ENCODE results near the gene CDV3.
"Not testable (repeated sequence)": the region's sequence is repeated elsewhere in the genome, so short reads cannot be mapped to it uniquely, and the experiment has no call there.

The CDV3 gene

DNA sequence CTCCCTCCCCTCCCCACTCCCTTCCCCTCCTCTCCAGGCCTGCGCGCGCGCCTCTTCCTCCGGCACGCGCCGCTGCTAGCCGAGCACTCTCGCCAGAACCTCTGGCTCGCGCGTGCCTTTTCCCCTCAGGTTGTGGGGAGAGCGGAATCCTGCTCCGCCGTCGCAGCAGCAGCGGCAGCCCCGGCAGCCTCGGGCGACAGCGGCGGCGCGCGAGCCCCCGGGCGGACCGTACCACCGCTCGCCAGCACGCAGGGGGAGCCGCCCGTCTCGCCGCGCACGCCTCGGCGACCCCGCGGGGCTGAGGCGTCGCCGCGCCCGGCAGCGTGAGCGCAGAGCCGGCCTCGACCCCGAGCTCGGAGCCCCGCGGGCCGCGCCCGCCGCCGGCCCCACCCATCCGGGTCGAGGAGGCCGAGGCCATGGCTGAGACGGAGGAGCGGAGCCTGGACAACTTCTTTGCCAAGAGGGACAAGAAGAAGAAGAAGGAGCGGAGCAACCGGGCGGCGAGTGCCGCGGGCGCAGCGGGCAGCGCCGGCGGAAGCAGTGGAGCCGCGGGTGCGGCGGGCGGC is at the start of gene CDV3:
CDV3 (plus strand) TSS at position 58 of the 566 bp plus-strand sequence; CDS start at position 417, 359 bp downstream.
- Mint-ChIP-seq H3K9me3 (no peaks in the 10 kb centered on the region), H3K36me3 (ENCODE audit: low read depth) (peaks cover 43% of the 10 kb centered on the region), H3K27ac (peak within 1 kb of the TSS; percentile 98), H3K27me3 (peaks cover 3% of the 10 kb centered on the region), H3K4me1 (peaks cover 65% of the 10 kb centered on the region), H3K4me3 (peak within 1 kb of the TSS; percentile 98)
- no peak for DNase-seq
- peak; percentile 25 for ATAC-seq

DNA sequence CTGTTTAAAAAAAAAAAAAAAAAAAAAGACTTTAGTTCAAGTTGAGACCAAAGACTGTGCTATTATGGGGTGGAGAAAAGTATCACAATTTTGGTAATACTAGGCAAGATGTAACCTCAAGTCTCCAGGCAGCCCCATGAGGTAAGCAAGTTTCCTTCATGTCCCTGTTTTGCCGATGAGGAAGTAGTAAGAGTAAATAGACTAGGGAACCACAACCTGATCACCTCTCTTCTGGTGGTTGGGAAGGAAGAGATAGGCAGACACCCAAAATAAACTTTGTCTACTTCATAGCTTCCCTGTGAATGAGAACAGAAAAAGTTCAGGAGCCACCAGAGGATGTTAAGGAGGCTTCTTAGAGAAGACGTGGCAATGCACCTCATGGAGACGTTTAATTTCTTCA is 49.7 kb upstream of the CDV3 start:
- not testable (repeated sequence) for H3K27ac Mint-ChIP-seq; ATAC-seq; H3K4me3 Mint-ChIP-seq; DNase-seq; H3K4me1 Mint-ChIP-seq; H3K36me3 Mint-ChIP-seq (ENCODE audit: low read depth); H3K27me3 Mint-ChIP-seq; H3K9me3 Mint-ChIP-seq

DNA sequence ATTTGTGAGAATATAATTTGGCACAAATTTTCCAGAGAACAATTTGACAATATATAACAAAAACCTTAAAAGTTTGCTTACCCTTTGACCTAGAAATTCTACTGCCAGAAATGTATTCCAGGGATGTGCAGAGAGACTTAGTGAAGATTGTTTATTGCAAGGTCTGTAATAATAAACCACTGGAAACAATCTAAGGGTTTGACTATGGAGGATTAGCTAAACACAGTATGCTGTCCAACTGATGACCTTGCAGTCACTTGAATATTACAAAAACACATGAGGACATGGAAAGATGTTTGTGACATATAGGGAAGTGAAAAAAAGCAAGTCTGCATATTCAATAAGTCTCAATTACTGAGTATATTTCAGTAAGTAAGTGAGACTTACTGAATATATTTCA is 48.1 kb upstream of the CDV3 start:
- no peak for ATAC-seq
- Mint-ChIP-seq H3K27me3 (no peaks in the 10 kb centered on the region), H3K27ac (no peak overlapping the region), H3K9me3 (peaks cover 8% of the 10 kb centered on the region), H3K4me1 (no peaks in the 10 kb centered on the region), H3K4me3 (no peak overlapping the region), H3K36me3 (ENCODE audit: low read depth) (no peaks in the 10 kb centered on the region)
- no peak for DNase-seq

DNA sequence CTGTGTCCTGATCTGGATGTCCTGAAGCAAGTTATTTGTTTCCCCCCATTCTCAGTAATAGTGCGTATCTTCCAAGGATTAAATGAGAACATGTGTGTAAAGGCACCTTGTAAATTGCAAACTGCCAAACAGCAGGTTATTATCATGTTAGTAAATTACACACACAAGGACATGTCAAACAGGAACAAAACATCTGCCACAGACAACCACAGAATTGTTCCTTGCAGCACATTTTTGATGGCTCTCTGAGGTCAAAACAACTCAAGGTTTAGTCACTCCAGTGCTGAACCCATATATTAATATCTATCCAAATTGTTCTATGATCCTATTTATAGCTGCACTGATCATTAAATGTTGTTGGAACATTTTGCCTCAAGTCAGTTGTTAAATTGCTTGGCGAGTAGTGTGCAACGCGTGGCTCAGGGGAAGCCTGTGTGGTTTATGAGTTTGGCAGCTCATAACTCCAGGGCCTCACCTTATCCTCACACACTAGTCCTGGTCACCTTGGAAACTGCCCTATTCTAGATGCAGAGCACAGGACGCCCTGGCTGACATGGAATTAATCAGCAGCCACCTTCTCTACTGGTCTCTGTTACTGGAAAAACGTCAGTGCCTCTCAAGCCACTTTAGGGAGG is 46.3 kb upstream of the CDV3 start:
- H3K9me3 Mint-ChIP-seq = peaks cover 8% of the 10 kb centered on the region

GRCh38 chr3:133529809-133530208 is 43.7 kb upstream of the CDV3 start:
- no peak for ATAC-seq
- Mint-ChIP-seq H3K27ac (no peak overlapping the region), H3K27me3 (no peaks in the 10 kb centered on the region), H3K9me3 (peaks cover 8% of the 10 kb centered on the region), H3K36me3 (ENCODE audit: low read depth) (no peaks in the 10 kb centered on the region), H3K4me1 (no peaks in the 10 kb centered on the region), H3K4me3 (no peak overlapping the region)
- DNase-seq = no peak

More for the DNA sequence above, 46.3 kb upstream of the CDV3 start:
- Mint-ChIP-seq H3K27me3 (no peaks in the 10 kb centered on the region), H3K4me1 (no peaks in the 10 kb centered on the region), H3K36me3 (ENCODE audit: low read depth) (no peaks in the 10 kb centered on the region), H3K27ac (no peak overlapping the region), H3K4me3 (no peak overlapping the region)
- DNase-seq (no peak), ATAC-seq (no peak)

DNA sequence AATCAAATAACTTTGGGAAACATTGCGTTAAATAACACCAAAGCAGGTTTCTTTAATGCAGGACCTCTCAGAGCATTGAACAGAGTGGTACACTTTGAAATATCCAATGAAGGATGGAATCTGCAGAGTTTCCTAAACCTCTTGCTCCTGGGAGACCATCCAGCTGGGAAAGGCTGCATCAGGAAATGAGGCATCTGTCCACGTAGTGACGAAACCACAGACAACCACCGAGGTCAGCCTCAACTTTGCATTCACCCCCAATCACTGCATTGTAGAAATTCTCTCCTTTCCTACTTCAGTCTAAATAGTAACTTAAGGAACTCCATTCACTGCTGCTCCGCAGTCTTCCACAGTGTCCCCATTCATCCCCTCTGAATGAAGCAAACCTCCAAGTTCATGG is 41.5 kb upstream of the CDV3 start:
- no peak for DNase-seq
- Mint-ChIP-seq H3K4me1 (no peaks in the 10 kb centered on the region), H3K9me3 (peaks cover 8% of the 10 kb centered on the region), H3K4me3 (no peak overlapping the region), H3K36me3 (ENCODE audit: low read depth) (no peaks in the 10 kb centered on the region), H3K27me3 (no peaks in the 10 kb centered on the region), H3K27ac (no peak overlapping the region)
- ATAC-seq = no peak

GRCh38 chr3:133532951-133533350 is 40.5 kb upstream of the CDV3 start:
- Mint-ChIP-seq H3K36me3 (ENCODE audit: low read depth) (no peaks in the 10 kb centered on the region), H3K27me3 (no peaks in the 10 kb centered on the region), H3K9me3 (peaks cover 8% of the 10 kb centered on the region), H3K4me1 (no peaks in the 10 kb centered on the region), H3K4me3 (no peak overlapping the region), H3K27ac (no peak overlapping the region)
- DNase-seq (no peak), ATAC-seq (no peak)

DNA sequence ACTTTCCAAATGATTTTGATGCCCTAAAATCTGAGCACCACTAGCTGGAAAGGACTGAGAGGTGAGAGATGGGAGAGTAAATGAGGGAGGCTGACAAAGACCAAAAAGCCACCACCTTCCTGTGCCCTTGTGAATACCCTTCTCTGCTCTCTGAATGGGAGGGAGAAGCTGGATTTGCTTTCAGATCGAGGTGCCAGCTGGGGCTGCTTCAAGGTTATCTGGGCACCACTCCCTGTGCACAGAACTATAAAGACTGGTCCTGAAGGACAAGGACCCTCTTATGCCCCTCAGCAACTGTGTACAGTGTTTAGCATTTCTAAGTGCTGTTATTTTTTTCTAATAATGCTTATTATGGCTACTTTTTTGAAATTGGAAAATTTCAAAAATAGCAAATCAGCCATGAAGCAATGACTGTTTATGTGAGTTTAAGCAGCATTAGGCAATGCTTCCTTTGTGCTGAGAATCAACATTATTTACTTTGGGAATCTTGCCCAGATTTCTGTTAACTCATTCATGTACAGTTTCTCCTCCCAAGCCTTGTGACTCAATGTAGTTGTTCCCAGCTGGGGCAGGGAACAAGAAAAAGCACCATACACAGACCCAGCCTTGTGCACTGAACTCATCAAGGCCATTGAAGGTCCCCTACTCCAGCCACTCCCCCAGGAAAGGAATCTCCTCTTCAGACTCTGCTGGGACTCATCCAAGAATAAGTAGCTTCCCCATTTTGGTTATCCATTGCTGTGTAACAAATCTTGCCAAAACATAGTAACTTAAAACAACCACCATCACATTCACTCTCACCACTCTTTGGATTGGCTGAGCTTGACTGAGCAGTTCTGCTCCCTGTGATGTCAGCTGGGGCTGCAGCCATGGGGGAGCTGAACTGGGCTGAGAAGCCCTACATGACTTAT is 37.3 kb upstream of the CDV3 start:
- Mint-ChIP-seq H3K27me3 (no peaks in the 10 kb centered on the region), H3K36me3 (ENCODE audit: low read depth) (no peaks in the 10 kb centered on the region), H3K4me3 (no peak overlapping the region), H3K27ac (no peak overlapping the region), H3K4me1 (peaks cover 2% of the 10 kb centered on the region), H3K9me3 (no peaks in the 10 kb centered on the region)
- DNase-seq (no peak), ATAC-seq (no peak)

GRCh38 chr3:133537131-133537530 is 36.4 kb upstream of the CDV3 start:
- not testable (repeated sequence) for H3K9me3 Mint-ChIP-seq; H3K27ac Mint-ChIP-seq; ATAC-seq; H3K27me3 Mint-ChIP-seq; H3K4me1 Mint-ChIP-seq; DNase-seq; H3K36me3 Mint-ChIP-seq (ENCODE audit: low read depth); H3K4me3 Mint-ChIP-seq

DNA sequence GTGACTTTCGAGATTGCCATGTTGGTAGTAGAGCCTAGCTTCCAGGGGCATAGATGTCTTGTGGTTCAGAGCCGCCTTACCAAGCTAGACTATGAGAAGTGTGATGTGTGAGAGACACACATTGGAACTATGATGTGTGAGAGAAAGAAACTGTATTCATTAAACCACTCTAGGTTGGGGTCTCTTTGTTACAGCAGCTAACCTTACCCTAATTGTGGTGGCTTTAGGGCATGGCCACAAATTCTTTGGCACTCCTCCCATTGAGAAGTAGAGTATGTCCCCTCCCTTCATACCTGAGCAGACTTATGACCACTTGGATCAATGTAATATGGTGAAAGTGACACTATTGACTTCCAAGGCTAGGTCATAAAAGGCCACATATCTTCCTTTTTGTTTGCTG is 35.3 kb upstream of the CDV3 start:
- peaks cover 2% of the 10 kb centered on the region for H3K4me1 Mint-ChIP-seq
- H3K36me3 Mint-ChIP-seq (ENCODE audit: low read depth) = no peaks in the 10 kb centered on the region
- DNase-seq (no peak), ATAC-seq (no peak)
- H3K4me3 Mint-ChIP-seq = no peak overlapping the region
- no peak overlapping the region for H3K27ac Mint-ChIP-seq
- H3K27me3 Mint-ChIP-seq = no peaks in the 10 kb centered on the region
- H3K9me3 Mint-ChIP-seq = no peaks in the 10 kb centered on the region

- Mint-ChIP-seq H3K27me3 (no peaks in the 10 kb centered on the region), H3K4me1 (peaks cover 2% of the 10 kb centered on the region), H3K4me3 (no peak overlapping the region), H3K36me3 (ENCODE audit: low read depth) (no peaks in the 10 kb centered on the region), H3K27ac (no peak overlapping the region), H3K9me3 (no peaks in the 10 kb centered on the region)
- ATAC-seq = peak; percentile 33
- no peak for DNase-seq
These were observed 32.4 kb upstream of the CDV3 start for GRCh38 chr3:133540896-133541674.

DNA sequence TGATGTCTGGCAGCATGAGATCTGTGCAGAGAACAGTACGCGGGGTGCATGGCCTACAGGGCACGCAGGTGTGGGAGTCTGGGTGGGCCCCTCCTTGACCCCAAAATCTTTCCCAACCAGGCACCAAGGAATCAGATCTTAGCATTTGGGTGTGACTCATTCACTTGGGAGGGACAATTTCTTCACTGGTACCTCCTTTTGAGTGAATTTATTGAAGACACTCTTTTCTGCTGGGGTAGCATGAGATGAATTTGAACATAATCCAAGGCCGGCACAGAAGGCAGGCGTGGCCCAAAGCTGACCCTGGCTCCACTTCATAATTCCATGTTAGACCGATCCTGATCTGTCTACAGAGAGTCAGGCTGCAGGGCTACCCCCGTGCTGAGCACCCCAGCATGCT is 30.6 kb upstream of the CDV3 start:
- no peak for DNase-seq
- Mint-ChIP-seq H3K36me3 (ENCODE audit: low read depth) (no peaks in the 10 kb centered on the region), H3K4me3 (no peak overlapping the region), H3K27me3 (no peaks in the 10 kb centered on the region), H3K27ac (no peak overlapping the region), H3K4me1 (peaks cover 2% of the 10 kb centered on the region), H3K9me3 (no peaks in the 10 kb centered on the region)
- no peak for ATAC-seq

GRCh38 chr3:133544983-133545382 is 28.5 kb upstream of the CDV3 start:
- H3K9me3 Mint-ChIP-seq; DNase-seq; H3K27ac Mint-ChIP-seq; ATAC-seq; H3K36me3 Mint-ChIP-seq (ENCODE audit: low read depth); H3K4me3 Mint-ChIP-seq; H3K4me1 Mint-ChIP-seq; H3K27me3 Mint-ChIP-seq: not testable (repeated sequence)

GRCh38 chr3:133547432-133548041 is 25.9 kb upstream of the CDV3 start:
- no peak for ATAC-seq
- no peaks in the 10 kb centered on the region for H3K27me3 Mint-ChIP-seq
- no peak overlapping the region for H3K27ac Mint-ChIP-seq

More at GRCh38 chr3:133547432-133548041, 25.9 kb upstream of the CDV3 start:
- Mint-ChIP-seq H3K4me3 (no peak overlapping the region), H3K36me3 (ENCODE audit: low read depth) (no peaks in the 10 kb centered on the region), H3K4me1 (no peaks in the 10 kb centered on the region), H3K9me3 (no peaks in the 10 kb centered on the region)
- no peak for DNase-seq
